HG03342 (cell line): ENCODE measurements around the gene LEMD2.

Source experiments
- ATAC-seq: cut with Tn5 transposase; IDR thresholded peaks from one replicate; pipeline ENCODE4 v1.9.1; 2021; ENCODE audit warnings: mild to moderate bottlenecking, moderate library complexity; ENCODE audit not compliant: unreplicated experiment

The LEMD2 gene

DNA sequence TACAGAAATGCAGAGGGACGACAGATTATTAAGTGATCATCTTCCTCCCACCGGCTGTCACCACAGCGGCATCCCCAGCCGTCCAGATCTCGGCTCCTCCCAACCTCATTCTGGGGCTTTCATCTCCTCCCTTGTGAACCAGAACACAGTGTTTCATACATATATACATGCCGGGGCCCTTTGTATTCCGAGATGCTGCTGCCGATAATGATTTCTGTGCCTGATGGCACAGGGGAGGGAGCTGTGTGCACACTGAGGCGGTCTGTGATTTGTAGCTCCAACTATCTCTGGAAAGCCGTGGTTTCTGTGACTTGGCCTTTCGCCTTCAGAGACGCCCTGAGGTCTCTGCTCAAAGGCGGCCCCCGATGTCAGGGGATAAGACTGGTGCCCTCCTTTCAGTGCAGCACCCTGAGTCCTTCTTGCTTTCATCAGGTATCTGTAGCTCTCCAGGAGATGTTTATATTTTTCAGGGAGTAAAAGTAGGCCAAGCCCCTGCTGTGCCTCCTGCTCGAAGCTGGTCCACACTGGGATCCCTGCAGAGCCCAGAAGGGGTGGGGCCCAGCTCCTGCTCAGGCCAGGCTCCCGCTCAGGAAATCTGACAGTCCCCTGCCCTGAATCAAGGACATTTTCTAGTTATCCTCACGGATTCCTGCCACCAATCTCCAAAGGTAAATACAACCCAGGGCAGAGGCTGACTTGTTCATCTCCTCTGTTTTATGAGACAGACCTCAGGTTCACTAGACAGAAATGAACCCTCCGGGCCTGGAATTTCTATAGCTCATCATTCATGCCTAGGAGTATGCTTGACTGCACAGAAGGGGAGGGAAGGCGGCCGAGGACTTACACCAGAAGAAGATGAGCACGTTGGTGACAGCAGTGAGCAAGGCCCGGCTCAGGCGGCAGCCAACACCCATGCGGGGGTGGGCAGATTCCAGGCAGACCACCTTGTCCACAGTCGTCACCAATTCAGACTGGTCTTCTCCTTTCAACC is 11.2 kb downstream of the LEMD2 start:
- ATAC-seq = no peak

DNA sequence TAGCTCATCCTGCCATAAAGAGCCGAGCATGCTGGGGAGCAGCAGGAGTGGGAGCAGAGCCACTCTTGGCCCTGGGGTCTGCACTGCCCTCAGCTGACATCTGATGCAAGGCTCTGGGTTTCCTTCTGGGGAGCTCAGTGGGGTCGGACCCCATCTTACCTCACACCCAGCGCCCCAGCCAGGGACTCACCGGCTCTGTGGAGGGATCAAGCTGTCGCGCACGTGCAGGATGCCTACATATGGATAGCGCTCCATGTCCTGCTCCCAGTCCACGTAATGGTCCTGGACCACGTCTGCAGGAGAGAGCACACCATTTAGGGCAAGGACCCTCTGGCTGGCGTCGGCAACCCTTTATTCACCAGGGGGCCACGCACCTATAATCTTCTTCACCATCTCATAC is 12.2 kb downstream of the LEMD2 start:
- no peak for ATAC-seq

DNA sequence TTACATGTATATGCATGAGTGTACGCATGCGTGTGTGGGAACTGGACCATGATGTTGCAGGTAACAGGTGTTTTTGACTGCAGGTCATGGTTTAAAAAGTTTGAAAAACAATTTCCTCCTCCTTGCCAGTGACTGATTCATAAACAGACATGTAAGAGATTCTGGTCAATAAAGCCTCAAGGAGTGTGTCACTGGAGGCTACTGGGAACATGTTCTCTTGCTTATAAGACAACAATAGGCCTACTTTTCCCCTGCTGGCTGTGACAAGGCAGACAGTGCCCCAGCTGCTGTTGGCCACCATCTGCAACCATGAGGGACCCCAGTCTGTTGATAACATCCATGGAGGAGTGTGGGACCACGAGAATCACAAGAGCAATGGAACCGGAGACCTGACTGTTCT is 12.7 kb downstream of the LEMD2 start:
- no peak for ATAC-seq

DNA sequence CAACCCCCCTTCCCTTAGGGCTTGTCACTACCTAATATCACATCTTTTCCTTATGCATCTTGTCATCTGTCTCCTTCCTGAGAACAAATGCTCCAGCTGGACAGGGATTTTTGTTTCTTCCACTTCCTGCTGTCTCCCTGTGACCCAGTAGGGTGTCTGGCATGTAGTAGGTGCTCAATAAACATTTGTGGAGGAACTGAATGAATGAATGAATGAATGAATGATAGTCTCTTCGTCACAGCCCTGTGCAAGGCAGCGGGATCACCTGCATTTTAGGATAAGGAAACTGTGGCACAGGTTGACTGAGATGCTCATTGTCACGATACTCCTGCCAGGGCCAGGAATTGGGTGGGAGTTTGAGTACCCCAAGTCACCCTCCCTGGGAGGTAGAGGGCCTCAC is 14.2 kb downstream of the LEMD2 start:
- no peak for ATAC-seq

DNA sequence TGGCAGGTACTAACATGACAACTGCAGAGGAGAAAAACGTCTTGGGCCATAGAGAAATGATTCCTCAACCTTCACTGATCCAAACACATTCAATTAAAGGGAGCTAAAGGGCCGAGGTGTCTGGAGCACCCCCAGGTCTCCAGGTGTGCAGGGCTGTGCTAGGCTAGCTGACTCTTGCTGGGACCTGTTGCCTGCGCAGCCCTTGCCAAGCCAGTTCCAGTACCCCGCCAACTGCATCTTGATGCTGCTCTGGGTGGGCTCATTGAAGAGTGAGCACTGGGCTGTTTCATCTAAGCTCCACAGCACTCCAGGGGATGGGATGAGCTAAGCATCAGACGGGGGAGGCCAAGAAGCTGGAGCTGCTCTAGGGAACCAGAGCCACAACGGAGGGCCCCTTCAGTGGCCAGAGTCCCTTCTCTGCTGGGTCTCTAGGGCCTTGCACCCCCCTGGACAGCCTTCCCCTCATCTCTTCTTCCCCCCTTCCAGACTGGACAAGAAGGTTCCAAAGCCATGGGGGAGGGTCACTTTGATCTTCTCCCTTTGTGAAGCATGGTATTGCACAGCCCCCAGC is 15.9 kb downstream of the LEMD2 start:
- no peak for ATAC-seq

DNA sequence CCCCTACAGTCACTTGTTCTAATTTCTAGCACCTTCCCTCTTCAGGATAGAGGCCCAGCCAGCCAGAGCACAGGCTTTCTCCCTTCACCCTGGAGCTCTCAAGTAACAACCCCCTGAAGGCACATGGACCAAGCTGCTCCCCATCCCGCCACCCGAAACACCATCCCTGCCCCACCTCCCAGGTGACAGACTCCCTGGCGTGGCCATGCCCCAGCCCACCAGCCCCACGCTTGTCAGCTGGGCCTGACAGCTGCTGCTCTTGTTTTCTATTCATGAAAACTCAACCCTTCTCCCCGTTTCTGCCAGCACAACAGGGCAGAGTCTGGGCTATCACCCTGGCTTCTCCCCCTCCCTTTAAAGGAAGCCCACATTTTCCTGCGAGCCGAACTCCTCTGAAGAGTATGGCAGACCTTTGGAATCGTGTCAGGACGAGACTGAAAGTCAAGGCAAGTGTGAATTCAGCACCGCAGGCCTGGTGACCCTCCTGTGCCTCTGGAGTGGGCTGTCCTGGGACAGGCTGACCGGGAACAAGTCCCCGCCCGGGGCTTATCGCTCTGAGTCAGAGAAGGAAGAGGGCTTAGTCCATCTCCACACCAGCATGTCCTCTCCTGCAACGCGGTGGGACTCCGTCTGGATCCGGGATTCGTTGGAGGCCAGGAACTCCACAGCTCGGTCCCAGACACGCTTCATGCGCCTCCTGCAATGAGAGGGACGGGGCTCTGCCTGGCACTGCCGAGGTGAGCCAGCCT is 16.7 kb downstream of the LEMD2 start:
- no peak for ATAC-seq

DNA sequence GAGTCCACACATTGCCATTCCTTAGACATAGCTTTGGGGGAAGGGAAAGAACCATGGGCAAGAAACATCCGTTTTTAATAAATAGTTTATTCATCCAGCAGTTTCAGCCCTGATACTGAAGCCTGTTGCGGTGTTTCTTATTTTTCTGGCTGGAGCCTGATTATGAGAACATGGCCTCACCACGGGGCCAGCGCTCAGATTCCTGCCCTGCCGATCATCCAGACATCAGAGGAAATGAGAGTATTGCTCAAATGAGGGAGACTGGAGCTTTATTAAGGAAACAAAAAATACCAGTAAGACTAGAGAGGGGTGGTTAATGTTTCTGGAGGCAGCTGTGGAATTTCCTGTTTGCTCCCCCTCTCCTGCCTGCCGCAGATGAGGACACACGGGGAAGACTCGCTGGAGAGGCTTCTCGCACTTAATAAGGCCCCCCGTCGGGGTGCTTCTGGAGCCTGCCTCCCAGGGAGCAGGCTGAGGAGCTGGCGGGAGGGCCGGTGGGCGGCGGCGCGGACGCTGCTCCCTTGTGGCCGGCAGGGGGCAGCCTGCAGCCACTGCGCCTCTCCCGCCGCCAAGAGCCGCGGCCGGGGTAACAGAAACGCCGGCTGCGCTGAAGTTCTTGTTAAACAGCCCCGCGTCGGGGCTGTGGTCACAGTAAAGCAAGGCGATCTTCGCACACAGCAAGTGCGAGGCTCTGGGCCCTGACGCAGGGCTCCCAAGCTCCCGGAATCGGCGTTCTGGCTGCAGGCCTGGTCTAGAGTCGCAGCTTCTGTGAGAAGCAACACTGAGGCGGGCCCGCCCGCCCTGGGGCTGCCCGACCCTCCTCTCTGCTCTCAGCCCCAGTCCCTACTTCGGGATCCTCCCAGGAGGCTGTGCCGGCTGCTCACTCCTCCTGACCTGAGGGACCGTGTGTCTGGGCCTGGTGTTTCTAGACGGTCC is 17.5 kb downstream of the LEMD2 start:
- ATAC-seq = no peak

DNA sequence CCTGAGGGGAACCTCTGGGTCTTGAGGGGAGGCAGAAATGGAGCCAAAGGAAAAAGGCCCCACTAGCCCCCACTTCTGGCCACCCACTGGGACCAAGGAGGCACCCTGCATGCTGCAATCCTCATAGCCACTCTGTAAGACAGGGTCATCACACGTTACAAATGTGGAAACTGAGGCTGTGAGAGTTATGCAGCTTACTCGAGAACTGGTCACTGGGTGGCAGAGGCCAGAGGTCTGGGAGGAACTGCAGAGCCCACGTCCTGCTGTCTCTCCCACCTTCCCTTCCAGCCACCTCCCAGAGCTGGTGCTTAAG is 18.1 kb downstream of the LEMD2 start:
- no peak for ATAC-seq

DNA sequence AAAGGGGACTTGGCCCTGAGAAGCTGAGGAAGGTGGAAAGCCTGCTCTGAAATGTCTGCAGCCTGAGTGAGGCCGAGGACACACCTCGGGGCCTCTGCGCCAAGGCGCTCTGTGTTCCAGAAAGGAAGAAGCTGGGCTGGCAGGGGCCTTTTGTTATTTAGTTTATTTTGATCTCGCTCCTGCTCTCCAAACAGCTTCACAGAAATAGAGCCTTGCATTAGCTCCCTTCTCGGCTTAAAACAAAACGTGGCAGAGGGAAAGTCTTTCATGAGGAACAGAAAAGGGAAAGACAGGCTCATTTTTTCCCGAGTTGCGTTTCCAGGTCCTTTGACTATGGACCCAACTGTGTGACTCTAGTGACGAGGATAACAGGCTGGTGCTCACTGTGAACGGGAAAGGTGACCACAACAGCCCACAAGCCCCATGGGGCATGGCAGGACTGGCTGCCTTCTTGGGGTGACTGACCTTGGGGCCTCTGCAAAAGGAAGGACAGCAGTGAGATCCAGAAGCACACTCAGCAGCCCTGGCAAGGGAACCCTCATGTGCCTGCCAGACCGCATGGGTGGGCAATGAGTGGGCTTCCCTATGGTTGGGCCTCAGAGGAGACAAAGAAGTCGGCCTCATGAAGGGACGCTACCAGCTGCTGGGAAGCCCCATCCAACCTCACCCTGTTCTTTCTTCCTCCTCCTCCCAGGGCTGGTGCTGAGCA is 18.7 kb downstream of the LEMD2 start:
- no peak for ATAC-seq

DNA sequence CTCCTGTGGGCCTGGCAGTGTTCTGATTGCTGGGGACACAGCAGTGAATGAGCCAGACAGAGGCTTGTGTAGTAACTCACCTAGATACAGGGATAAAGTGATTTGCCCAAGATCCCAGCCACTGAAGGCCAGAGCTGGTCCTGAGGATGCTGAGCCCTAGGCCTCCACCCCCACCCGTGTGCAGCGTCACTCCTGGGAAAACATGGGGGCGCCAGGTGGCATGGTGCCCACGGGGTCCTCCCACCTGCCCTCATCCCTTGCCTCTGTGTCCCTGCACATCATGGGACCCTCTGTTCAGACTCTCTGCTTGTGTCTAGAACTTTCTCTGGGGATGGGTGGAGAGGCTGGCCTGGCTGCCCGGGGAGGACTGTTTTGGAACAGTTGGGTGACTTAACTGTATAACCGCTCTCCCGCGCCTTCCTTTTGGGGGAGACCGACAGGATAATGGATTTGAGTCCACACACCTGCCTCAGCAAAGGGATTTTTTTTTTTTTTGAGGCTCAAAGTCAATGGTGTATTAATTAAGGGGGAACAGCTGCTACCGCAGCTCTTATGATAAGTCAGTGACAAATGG is 19.6 kb downstream of the LEMD2 start:
- ATAC-seq = no peak

DNA sequence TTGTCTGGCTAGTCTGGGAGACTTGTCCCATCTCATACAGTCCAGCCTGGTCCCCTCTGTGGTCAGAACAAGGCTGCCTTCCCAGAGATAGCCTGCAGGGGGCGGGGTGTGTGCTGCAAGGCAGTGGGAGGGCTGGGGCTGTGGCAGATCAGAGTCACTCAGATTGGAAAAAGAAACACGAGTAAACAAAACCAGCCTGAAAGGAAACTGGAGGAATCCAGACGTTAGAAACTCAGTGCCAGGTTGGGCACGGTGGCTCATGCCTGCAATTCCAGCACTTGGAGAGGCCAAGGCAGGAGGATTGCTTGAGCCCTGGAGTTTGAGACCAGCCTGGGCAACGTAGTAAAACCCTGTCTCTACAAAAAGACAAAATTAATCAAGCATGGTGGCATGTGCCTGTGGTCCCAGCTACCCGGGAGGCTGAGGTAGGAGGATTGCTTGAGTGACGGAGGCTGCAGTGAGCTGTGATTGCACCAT is 20.2 kb downstream of the LEMD2 start:
- peak; percentile 43 for ATAC-seq

DNA sequence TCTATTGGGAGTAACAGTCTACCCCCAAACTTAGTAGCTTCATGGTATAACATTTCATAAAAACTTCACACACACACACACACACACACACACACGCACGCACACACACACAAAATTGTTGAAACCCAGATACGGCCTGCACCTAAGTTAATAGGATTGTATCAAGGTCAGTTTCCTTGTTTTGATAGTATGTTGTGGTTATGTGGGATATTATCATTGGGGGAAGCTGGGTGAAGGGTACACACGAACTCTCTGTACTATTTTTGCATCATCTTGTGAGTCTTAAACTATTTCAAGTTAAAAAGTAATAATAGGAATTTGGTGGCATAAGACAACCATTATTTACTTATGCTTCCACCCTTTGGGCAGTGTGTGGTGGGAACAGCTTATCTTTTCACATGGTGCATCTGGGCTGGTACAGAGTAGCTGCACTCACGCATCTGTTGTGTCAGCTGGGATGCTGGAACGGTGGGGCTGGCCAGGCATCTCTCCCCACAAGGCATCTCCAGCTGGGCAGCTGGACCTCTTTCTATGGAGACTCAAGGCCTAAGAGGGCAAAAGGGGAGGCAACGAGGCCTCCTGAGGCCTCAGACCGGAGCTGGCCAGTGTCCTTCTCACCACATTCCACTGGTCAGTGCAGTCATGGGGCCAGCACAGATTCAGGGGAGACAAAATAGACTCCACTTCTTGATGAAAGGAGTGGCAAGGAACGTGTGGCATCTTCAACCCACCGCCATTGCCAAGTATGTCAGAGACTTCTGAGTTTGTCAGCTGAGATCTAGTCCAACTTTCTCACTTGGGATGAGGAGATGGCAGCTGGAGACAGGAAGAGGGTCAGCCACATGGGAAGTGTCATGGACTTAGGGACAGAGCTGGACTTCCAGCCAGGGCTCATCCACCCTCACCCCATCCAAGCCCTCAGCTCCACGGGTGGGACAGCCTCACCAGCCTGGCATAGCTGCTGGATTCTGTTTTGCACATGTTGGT is 21.7 kb downstream of the LEMD2 start:
- no peak for ATAC-seq

DNA sequence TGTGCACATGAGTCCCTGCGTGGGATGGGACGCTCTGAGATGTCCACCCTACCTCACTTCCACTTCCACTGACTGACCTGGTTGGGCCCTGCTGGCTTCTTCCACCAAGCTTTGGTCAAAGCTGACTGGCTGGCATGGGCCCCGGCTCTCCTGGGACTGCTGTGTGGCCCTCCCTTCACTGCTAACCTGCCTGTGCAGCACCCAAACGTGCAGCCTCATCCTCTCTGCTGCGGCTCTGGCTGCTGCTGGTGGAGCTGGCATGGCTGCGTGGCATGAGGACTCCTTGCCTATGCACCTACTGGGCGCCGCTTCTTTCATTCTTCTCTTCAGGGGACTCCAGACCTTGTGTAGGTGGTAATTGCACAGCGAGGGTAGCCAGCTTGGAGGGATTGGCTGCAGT is 23.6 kb downstream of the LEMD2 start:
- no peak for ATAC-seq

DNA sequence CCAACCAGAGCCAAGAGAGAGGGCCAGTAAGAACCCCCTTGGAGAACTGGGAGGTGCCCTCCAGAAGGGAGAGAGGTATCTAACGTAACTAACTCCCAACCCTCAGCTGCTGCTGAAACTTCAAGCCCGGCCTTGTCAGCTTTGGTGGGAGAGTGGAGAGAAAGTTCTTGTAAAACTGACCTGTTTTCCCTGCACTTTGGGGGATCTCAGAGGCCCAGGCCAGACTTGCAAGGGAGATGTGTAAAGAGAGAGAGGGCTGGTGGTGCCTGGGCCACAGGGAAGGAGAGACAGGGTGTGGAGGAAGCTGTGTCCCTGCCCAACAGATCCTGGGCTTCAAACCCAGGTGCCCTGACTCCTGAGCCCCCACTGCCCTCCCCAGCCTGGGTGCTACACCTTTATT is 24.9 kb downstream of the LEMD2 start:
- no peak for ATAC-seq

DNA sequence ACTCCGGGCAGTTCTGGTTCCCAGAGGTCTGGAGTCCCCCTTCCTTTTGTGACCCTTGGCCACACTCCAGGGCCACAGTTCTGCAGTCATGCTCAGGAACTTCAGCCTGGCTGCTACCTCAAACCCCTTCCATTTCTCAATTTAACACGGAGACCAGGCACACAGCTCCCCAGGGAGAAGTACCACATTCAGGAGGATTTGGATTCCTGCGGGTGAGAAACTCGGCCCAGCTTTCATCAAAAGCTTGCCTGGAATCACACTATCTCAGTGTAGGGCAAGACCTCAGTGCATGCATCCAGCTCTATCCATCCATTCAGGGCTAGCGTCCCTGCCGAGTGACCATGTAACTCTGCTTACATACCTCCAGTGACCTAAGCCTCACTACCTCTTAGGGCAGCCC is 25.4 kb downstream of the LEMD2 start:
- ATAC-seq = no peak

DNA sequence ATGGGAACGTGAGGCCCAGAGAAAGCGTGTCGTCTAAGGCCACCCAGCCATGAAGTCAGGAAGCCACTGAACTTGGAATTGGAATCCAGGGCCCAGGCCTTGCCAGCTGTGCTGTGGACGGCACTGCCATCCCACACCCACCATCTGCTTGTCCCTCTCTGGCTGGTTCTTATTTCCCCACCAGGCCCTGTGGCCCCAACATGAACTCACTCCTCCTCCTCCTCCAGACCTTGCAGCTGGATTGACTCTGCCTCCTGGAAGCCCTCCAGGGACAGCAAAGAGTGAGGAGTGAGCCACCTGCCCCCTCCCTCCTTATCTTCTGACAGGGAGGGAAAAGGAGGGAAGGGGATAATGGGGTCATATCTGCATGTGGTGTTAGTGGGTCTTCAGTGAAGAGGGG is 26.2 kb downstream of the LEMD2 start:
- no peak for ATAC-seq

DNA sequence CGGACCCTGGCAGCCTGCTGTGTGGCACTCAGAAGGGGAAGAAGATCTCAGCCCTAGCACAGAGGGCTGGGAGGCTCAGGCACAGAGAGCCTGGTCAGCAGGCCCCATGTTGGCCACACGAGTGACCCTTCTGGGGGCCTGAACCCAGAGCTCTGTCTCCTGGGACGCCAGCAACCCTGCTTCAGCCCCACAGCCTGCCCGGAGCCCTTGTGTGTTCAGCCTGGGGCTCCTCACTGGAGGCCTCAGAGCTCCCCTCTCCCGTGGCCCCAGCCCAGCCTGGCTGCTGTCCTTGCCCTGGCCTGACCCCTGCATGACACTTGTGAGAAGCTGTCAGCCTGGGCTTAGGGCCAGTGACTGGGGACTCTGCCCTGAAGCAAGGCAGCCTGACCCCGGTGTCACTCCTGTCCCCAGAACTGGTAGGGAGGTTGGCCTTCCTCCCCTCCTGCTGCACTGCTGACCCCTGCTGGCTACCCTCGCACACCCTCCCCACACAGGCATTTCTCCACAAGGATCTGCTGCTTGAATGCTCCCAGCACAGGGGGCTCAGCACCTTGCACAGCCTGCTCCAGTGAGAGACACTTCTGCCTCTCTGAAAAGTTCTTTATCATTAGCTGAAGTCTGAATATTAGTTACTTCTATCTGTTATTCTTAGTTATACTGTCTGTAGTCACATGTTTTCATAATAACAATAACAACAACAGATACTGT is 26.9 kb downstream of the LEMD2 start:
- no peak for ATAC-seq

DNA sequence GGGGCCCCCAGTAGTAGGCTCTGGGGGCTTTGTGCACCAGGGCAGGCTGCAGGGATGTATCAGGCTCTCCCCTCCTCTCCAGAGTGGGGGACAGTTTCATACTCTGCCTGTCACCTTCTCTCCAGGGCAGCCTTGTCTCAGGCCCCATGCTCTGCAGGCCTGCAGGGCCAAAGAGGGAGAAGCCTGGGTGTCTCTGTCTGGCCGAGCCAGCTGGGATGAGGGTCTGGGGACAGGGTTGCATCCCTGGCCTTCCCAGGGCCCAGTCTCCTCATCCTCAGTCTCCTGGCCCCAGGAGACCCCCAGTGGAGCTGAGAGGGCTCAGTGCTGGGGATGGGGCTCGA is 27.4 kb downstream of the LEMD2 start:
- ATAC-seq = no peak
